H1 (cell line): Measurements from ENCODE around the gene HEPACAM. TPM values are rescaled to one million over a fixed set of nuclear protein-coding genes. Genes with fewer than 3 reads are reported as not detected.

ENCODE experiments used
- CTCF ChIA-PET: fragments of 300-600 bp; sonication (Branson Sonifier 250); formaldehyde crosslinking; loops from one replicate; lab custom pipeline; 2021; ENCODE audit not compliant: partially characterized antibody; lab: Charles Lee
- POLR2A ChIA-PET: fragments of 300-600 bp; sonication (Branson Sonifier 250); formaldehyde crosslinking; loops from one replicate; lab custom pipeline; 2021; ENCODE audit warnings: inconsistent platforms; ENCODE audit not compliant: partially characterized antibody; lab: Charles Lee
- DNase-seq, 2 experiments: peaks; one replicate each; pipeline versions ENCODE4 v3.0.0 to v3.0.0-alpha.2; 2010 to 2022; ENCODE audit warnings: low spot score in 2 of 2, low read depth in 1 of 2, mixed read lengths in 1 of 2
- FAIRE-seq: peaks from 2 replicates; lab custom pipeline; 2011; peaks lifted over from hg19 to GRCh38; lab: Jason Lieb, UNC
- H2AFZ ChIP-seq: 2 replicates; pipeline ENCODE4 v1.8.1; 2012; ENCODE audit warnings: low read length, inconsistent platforms
- H2AK5ac ChIP-seq: 2 replicates; pipeline ENCODE4 v1.6.1; 2013; ENCODE audit warnings: low read depth, low read length
- H2BK120ac ChIP-seq: replicated peaks from 2 replicates; pipeline ENCODE3; 2013; ENCODE audit warnings: low read depth, low read length, inconsistent platforms
- H2BK12ac ChIP-seq: 2 replicates; pipeline ENCODE4 v1.6.1; 2013; ENCODE audit warnings: low read depth, low read length
- H2BK15ac ChIP-seq: 2 replicates; pipeline ENCODE4 v1.6.1; 2013; ENCODE audit warnings: low read length
- H2BK20ac ChIP-seq: 2 replicates; pipeline ENCODE4 v1.6.1; 2013; ENCODE audit warnings: low read length
- H2BK5ac ChIP-seq: 2 replicates; pipeline ENCODE4 v1.6.1; 2013; ENCODE audit warnings: low read depth, low read length
- H3K14ac ChIP-seq: 2 replicates; pipeline ENCODE4 v1.6.1; 2013; ENCODE audit warnings: inconsistent platforms; ENCODE audit not compliant: insufficient read length
- H3K18ac ChIP-seq: 2 replicates; pipeline ENCODE4 v1.6.1; 2013; ENCODE audit warnings: low read length; ENCODE audit errors: extremely low read depth
- H3K23ac ChIP-seq: 2 replicates; pipeline ENCODE4 v1.6.1; 2013; ENCODE audit warnings: inconsistent platforms; ENCODE audit not compliant: insufficient read length
- H3K23me2 ChIP-seq: 2 replicates; pipeline ENCODE4 v1.6.1; 2013; ENCODE audit warnings: low read depth, low read length
- H3K27ac ChIP-seq: 2 replicates; pipeline ENCODE4 v1.6.1; 2011; ENCODE audit warnings: low read depth, low read length, inconsistent platforms
- H3K27me3 ChIP-seq, 4 experiments: replicated peaks in 1 of 4; 1 replicate in 1 of 4; 2 replicates in 3 of 4; pipeline versions ENCODE4 v1.6.1 to v1.8.1; 2011 to 2013; ENCODE audit warnings: low read length in 3 of 4, mild to moderate bottlenecking in 3 of 4, inconsistent platforms in 2 of 4, mixed read lengths in 2 of 4, moderate library complexity in 1 of 4; ENCODE audit not compliant: control insufficient read depth in 3 of 4, insufficient read depth in 3 of 4; ENCODE audit errors: extremely low read depth in 1 of 4
- H3K36me3 ChIP-seq, 4 experiments: 2 replicates each; pipeline versions ENCODE4 v1.6.1 to v1.8.1; 2011 to 2013; ENCODE audit warnings: mild to moderate bottlenecking in 4 of 4, low read length in 3 of 4, moderate library complexity in 2 of 4, control low read depth in 1 of 4, inconsistent platforms in 1 of 4; ENCODE audit not compliant: insufficient read depth in 4 of 4, control insufficient read depth in 2 of 4
- H3K4ac ChIP-seq: replicated peaks from 2 replicates; pipeline ENCODE3; 2013; ENCODE audit warnings: low read length, low read depth, mixed read lengths, inconsistent platforms; ENCODE audit not compliant: insufficient read length
- H3K4me1 ChIP-seq, 4 experiments: replicated peaks in 1 of 4; 1 replicate in 1 of 4; 2 replicates in 3 of 4; pipeline versions ENCODE4 v1.6.1 to v1.8.1; 2011 to 2013; ENCODE audit warnings: low read length in 3 of 4, inconsistent platforms in 2 of 4, mixed read lengths in 1 of 4; ENCODE audit not compliant: insufficient read depth in 4 of 4, control insufficient read depth in 3 of 4
- H3K4me2 ChIP-seq, 2 experiments: 2 replicates each; pipeline versions ENCODE4 v1.6.1 to v1.8.1; 2011 to 2013; ENCODE audit warnings: low read depth in 2 of 2, low read length in 2 of 2, control low read depth in 1 of 2, inconsistent platforms in 1 of 2, mild to moderate bottlenecking in 1 of 2; ENCODE audit not compliant: insufficient read depth in 1 of 2
- H3K4me3 ChIP-seq, 4 experiments: fragments of 200-600, 300-600 bp in 1 of 4; sonication (generic), shearing (Covaris generic), sonication (Bioruptor Twin) in 1 of 4; 2 replicates each; pipeline versions ENCODE4 v1.5.1 to v1.8.1; 2011 to 2016; ENCODE audit warnings: low read length in 4 of 4, low read depth in 3 of 4, control low read depth in 2 of 4, inconsistent platforms in 2 of 4, mild to moderate bottlenecking in 2 of 4, mixed read lengths in 1 of 4, moderate library complexity in 1 of 4; ENCODE audit not compliant: insufficient read depth in 2 of 4; ENCODE audit errors: extremely low read depth in 1 of 4
- H3K56ac ChIP-seq: replicated peaks from 2 replicates; pipeline ENCODE3; 2013; ENCODE audit warnings: low read depth, mild to moderate bottlenecking, mixed read lengths, low read length, inconsistent platforms; ENCODE audit not compliant: insufficient read length
- H3K79me1 ChIP-seq: 2 replicates; pipeline ENCODE4 v1.6.1; 2013; ENCODE audit warnings: low read depth, low read length, control low read depth
- H3K79me2 ChIP-seq, 2 experiments: 2 replicates each; pipeline versions ENCODE4 v1.6.1 to v1.8.1; 2012 to 2013; ENCODE audit warnings: low read length in 2 of 2, mild to moderate bottlenecking in 2 of 2, inconsistent platforms in 1 of 2; ENCODE audit not compliant: insufficient read depth in 2 of 2, control insufficient read depth in 1 of 2
- H3K9ac ChIP-seq, 4 experiments: replicated peaks in 1 of 4; 1 replicate in 1 of 4; 2 replicates in 3 of 4; pipeline versions ENCODE4 v1.6.1 to v1.8.1; 2011 to 2013; ENCODE audit warnings: low read depth in 3 of 4, low read length in 3 of 4, control low read depth in 2 of 4, mild to moderate bottlenecking in 2 of 4, moderate library complexity in 2 of 4, inconsistent platforms in 1 of 4; ENCODE audit errors: extremely low read depth in 1 of 4
- H3K9me3 ChIP-seq, 2 experiments: 2 replicates each; pipeline versions ENCODE4 v1.6.1 to v1.8.1; 2012 to 2013; ENCODE audit warnings: mild to moderate bottlenecking in 2 of 2, moderate library complexity in 2 of 2, control low read depth in 1 of 2, inconsistent platforms in 1 of 2, low read depth in 1 of 2, low read length in 1 of 2, mixed read lengths in 1 of 2; ENCODE audit not compliant: insufficient read depth in 2 of 2
- H4K20me1 ChIP-seq, 2 experiments: replicated peaks in 1 of 2; 2 replicates each; pipeline versions ENCODE3 to v1.8.1; 2011 to 2013; ENCODE audit warnings: inconsistent platforms in 2 of 2, low read length in 2 of 2, mild to moderate bottlenecking in 1 of 2; ENCODE audit not compliant: insufficient read depth in 2 of 2, control insufficient read depth in 1 of 2
- H4K5ac ChIP-seq: 2 replicates; pipeline ENCODE4 v1.6.1; 2013; ENCODE audit warnings: low read length, low read depth, mixed read lengths, inconsistent platforms; ENCODE audit not compliant: insufficient read length
- H4K8ac ChIP-seq: 2 replicates; pipeline ENCODE4 v1.8.0; 2013; ENCODE audit warnings: mild to moderate bottlenecking, moderate library complexity, low read length, inconsistent platforms; ENCODE audit not compliant: insufficient read depth; ENCODE audit errors: extremely low read depth
- H4K91ac ChIP-seq: replicated peaks from 2 replicates; pipeline ENCODE3; 2013; ENCODE audit warnings: low read length, mixed read lengths, inconsistent platforms; ENCODE audit not compliant: insufficient read length
- JUN ChIP-seq: IDR thresholded peaks from 2 replicates; pipeline ENCODE4 v1.6.1; 2011; ENCODE audit warnings: low read depth, mild to moderate bottlenecking, improper control_type of control experiment, low read length
- SAP30 ChIP-seq: fragments of 300-600 bp; sonication (generic); IDR thresholded peaks from 2 replicates; pipeline ENCODE4 v1.7.1; 2012; ENCODE audit warnings: low read length, moderate library complexity, mild to moderate bottlenecking, inconsistent platforms; ENCODE audit not compliant: insufficient read depth, insufficient replicate concordance
- SP1 ChIP-seq: IDR thresholded peaks from 2 replicates; pipeline ENCODE4 v1.6.1; 2011; ENCODE audit warnings: low read depth, low read length
- TAF1 ChIP-seq: IDR thresholded peaks from 2 replicates; pipeline ENCODE4 v1.6.1; 2011; ENCODE audit warnings: mild to moderate bottlenecking, low read depth, low read length
- TAF7 ChIP-seq: optimal IDR thresholded peaks from 2 replicates; pipeline ENCODE3; 2011; ENCODE audit warnings: low read depth, mild to moderate bottlenecking, inconsistent platforms, low read length, moderate library complexity, borderline replicate concordance
- TBP ChIP-seq: IDR thresholded peaks from 2 replicates; pipeline ENCODE4 v1.6.1; 2011; ENCODE audit warnings: low read depth, low read length, improper control_type of control experiment
- WGBS, 2 experiments: shearing (Covaris generic) in 1 of 2; methylation state at CpG; one replicate each; pipeline versions ENCODE4 v1.1.6 to v1.1.7; 2013 to 2015; ENCODE audit warnings: low lambda C conversion rate in 2 of 2, mixed read lengths in 2 of 2, inconsistent platforms in 1 of 2, low coverage in 1 of 2, missing lambda C conversion rate in 1 of 2; ENCODE audit not compliant: insufficient replicate concordance in 2 of 2, insufficient coverage in 1 of 2, insufficient read length in 1 of 2; ENCODE audit errors: extremely low coverage in 1 of 2, missing lambda C conversion rate in 1 of 2; 5-methylcytosine and 5-hydroxymethylcytosine counted together
- polyA plus RNA-seq, 7 experiments: library from polyadenylated mRNA; depleted of rRNA in 3 of 7; stranded (reverse) in 5 of 7; unstranded in 2 of 7; fragments of >200 nt in 5 of 7; fragments of 200-250 nt in 2 of 7; gene quantifications; 1 replicate in 5 of 7; 2 replicates in 1 of 7; 4 replicates in 1 of 7; pipeline versions ENCODE4 v1.2.1 to v1.2.3, GENCODE V29; 2011 to 2013; ENCODE audit warnings: missing spikeins in 2 of 7, mixed read lengths in 2 of 7
- total RNA-seq: library from RNA; stranded (reverse); fragmentation: NEBNext Ultra II Directional; extraction: Animal tissue kit (Norgen Biotek cat#: 25700); gene quantifications from 2 replicates; pipeline ENCODE4 v1.2.1, GENCODE V29; 2021

Gene HEPACAM
- total and polyA plus RNA-seq, 2 of the 8 experiments (the other 6 are each of a cell fraction or from before 2014, with no cell fraction given) = not detected

DNA sequence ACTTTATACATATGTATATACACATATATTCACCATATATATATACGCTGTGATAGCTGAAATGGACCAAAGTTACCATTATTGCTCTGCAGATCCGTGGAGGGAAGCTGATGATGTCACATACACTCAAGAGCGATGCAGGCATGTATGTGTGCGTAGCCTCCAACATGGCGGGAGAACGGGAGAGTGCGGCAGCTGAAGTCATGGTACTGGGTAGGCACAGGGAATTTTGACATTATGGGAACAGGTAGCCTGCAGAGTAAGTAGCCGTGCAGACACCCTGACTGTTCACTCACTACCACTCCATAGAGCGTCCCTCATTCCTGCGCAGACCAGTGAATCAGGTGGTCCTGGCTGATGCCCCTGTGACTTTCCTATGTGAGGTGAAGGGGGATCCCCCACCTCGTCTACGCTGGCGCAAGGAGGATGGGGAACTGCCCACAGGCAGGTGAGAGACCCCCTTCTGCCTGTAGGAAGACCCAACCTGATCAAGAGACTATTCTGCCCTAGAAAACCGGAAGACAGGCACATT is 65.9 kb downstream of the HEPACAM start:
- ChIA-PET CTCF (interaction anchor here (0.9 to 5.6 kb wide), 11 partner anchors 8 to 226 kb away, joined by 3 to 52 read pairs (median 4); no protein-coding TSS in a partner anchor), POLR2A (no interaction called here)
- H3K4ac ChIP-seq = no peak overlapping the region
- no peak overlapping the region for H3K23ac ChIP-seq
- no peak overlapping the region for H3K27ac ChIP-seq
- H3K4me2 ChIP-seq = no peak overlapping the region; a peak in 1 of 4 replicates
- H3K56ac ChIP-seq = no peak overlapping the region
- H3K14ac ChIP-seq = no peak overlapping the region
- H2BK5ac ChIP-seq = no peak overlapping the region
- DNase-seq (no peak), FAIRE-seq (no peak)
- no peak overlapping the region for H2BK12ac ChIP-seq
- H4K8ac ChIP-seq = no peak overlapping the region
- no peaks in the 10 kb centered on the region for H3K79me2 ChIP-seq
- no peaks in the 10 kb centered on the region; the same call in 1 of the 2 replicates for H3K23me2 ChIP-seq
- H3K4me1 ChIP-seq = peaks cover 0 to 21% (median 13%) of the 10 kb centered on the region in 4 experiments; a peak in 6 of 7 replicates
- H4K20me1 ChIP-seq = peaks cover 10 to 21% of the 10 kb centered on the region in 2 experiments
- no peak overlapping the region for H4K5ac ChIP-seq
- peaks cover 0 to 4% (median 0%) of the 10 kb centered on the region in 4 experiments; a peak in 1 of 8 replicates for H3K36me3 ChIP-seq
- H2AFZ ChIP-seq = no peak overlapping the region
- no peak overlapping the region for H2BK20ac ChIP-seq
- H3K9ac ChIP-seq = no peak overlapping the region
- H3K9me3 ChIP-seq = no peaks in the 10 kb centered on the region
- H3K4me3 ChIP-seq = no peak overlapping the region
- no peak overlapping the region for H2BK120ac ChIP-seq
- no peak overlapping the region for H2BK15ac ChIP-seq
- H3K79me1 ChIP-seq = no peaks in the 10 kb centered on the region
- WGBS, 2 experiments = 84% methylated on average over 14 of the region's 14 CpGs; no CpG with 5 or more reads in 1 of the 2 experiments
- peaks cover 66 to 100% (median 93%) of the 10 kb centered on the region in 4 experiments for H3K27me3 ChIP-seq
- H3K18ac ChIP-seq = no peak overlapping the region
- no peak overlapping the region for H4K91ac ChIP-seq
- no peak overlapping the region for H2AK5ac ChIP-seq
- TF ChIP-seq JUN (no peak), SP1 (no peak), TAF7 (no peak), SAP30 (no peak), TAF1 (no peak), TBP (no peak)
